NCI-H774 (cell line): ENCODE data around the gene RAB30.
"Not testable (repeated sequence)": the region's sequence is repeated elsewhere in the genome, so short reads cannot be mapped to it uniquely, and the experiment has no call there.

Source experiments
- DNase-seq: peaks from one replicate; lab custom pipeline; 2025; lab: John Stamatoyannopoulos, UW

Gene RAB30

DNA sequence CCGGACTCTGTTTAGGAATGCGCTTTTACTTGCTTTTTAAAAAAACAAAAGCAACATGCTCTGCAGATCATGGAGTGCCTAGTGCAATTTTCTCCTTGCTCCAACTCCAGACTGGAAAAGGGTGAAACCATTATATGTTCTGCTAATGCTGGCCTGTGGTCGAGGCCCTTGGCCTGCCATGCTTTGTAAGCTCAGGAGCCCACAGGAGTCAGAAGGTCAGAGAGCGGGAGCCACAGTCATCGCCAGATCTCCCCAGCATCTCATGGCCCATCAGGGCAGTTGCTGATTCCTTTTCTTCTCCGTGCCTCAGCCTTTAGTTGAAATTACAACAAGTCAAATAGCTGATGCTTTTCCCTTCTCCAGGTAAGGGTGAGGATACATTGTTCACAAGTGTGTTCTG, 89.8 kb downstream of the RAB30 start:
- DNase-seq, result no peak

DNA sequence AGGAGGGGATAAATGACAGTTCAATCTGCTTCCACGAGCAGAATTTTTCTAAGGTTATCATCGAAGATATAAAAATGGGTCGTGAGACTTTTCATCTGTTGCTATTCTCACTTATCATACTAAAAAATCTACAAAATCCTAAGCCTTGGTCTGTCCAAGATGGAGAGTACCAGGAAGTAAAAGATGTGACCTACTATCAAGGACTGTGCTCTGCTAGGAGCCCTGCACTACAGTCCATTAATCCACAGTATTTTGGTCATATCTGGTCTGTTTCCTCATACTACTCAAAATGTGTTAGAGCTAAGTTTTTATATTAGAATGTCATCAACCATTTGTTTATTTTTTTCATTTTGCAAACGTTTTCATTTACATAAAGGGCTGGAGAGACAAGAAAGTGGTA, 90.8 kb downstream of the RAB30 start:
- DNase-seq, result no peak

DNA sequence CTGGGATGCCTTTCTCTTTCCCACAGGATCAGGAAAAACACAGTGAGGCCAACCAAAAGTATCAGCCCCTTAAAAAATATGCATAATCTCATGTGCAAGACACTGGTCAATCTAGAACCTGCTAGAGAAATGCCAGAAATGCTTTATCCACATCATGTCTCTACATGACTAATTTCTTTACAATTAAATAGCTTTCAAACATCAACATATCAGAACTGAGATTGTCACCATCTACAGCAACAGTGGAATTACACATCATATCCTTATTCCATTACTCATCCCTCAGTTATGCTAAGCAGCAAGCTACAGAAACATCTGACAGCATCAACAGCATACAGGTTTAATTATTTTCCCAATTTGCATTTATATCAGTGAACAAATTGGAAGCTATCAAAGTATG, 91.4 kb downstream of the RAB30 start:
- DNase-seq, result no peak

DNA sequence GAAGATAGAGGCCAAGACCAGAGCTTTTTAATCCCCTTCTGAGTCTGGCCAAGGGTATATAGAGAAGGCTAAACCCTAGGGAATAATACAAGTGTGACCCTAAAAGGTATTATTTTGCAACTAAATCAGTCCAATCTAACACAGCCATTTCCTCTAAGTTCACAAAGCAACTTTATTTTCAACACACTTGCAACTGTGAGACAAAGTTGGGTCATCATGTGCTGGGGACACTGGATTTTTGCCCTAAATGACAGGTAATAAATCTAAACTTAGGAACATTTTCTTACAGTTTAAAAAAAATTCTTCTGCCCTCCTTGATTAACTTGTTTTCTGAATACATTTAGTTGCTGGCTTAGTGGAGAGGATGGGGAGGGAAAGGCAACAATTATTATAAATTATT, 91.9 kb downstream of the RAB30 start:
- no peak for DNase-seq

DNA sequence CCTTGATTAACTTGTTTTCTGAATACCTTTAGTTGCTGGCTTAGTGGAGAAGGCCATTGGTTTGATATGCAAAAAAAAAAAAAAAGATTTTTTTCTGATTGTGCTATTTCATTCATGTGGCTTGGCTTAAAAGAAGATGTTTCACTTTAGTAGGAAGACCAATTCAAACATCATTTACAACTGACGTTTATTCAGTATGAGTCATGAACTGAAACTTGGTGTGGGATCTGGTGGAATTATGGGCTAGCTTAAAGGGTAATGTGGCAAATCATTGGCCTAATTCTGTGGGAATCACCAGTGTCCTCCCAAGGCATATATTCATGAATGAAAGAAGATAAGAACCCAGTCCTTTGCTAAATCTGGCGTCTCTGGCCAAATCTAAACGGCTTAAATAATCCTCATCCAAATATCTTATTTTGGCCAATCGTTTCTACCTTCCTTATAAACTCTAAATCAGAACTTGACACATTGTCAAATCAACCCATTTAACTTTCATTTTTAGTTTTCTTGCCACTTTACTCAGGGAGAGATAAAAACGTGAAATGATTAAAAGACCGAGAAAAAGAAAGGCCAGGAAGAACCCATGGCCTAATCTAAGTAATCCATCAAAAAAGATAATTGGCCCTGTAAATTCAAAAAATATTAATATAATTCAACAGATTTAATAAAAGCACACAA, 93.1 kb downstream of the RAB30 start:
- DNase-seq, result no peak

DNA sequence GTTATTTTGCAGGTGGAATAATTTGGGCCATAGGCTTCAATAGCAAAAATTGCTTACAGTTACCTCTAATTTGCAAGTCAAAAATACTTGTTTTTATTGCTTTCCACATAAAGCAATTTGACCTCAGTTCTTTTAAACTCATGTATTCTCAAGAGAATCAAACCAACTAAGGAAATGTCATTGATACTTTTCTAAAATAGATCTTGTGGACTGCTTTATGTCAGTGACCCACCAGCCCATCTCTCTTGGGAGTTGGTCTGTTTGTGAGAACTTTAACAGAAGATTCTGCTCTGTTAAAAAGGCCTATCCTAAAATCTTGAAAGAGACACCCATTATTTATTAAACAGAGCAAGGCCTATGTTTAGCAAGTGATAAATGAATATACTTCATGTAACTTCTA, 94.9 kb downstream of the RAB30 start:
- no peak for DNase-seq

DNA sequence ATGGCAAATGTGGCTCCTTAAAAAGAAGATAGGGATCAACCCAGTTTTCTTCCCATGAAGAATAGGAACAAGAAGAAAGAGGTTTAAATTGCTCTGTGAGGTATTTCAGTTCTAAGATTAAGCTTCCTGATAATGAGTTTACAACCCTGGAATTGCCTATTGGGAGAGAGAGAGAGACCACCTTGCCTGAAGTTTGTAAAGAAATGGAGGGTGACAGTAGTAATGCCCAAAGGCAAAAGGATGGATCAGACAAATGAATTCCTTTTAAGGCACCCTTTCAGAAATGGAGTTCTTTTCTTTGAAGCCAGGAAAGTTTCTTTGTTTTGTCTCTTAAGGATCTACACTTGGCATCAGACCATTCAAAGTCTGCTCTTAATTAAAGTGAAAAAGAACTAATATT, 95.8 kb downstream of the RAB30 start:
- no peak for DNase-seq

DNA sequence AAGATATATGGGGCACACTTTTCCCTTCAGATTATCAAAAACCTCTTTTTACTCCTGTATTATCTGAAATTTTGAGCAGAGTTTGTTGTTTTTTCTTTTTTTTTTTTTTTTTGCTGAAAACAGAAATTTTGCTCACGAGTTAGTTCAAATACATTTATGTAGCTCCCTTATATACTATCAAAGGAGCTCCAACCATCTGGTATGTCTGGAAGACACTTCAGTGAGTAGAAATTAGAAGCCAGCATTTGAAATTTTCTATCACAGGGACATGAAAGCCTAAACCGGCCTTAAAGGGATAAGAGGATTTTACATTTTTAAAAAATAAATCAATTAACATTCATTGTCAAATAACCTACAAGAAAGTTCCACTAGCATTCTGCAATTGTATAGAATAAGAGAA, 96.8 kb downstream of the RAB30 start:
- no peak for DNase-seq

DNA sequence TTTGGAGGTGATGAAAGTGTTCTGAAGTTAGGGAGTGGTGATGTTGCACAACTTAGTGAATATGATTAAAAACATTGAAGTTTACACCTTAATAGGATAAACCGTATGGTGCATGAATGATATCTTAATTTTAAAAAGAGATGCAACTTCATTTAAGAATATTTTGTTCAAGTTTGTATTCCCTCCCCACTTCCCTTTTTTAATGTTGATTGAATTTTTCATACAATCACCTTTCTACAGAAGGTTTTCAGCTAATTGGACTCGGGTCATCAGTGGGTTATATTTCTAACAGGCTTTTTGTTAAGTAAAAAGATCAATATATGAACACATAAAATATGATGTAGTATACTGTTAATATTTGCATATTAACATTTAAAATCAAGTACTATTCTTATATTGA, 97.6 kb downstream of the RAB30 start:
- no peak for DNase-seq

DNA sequence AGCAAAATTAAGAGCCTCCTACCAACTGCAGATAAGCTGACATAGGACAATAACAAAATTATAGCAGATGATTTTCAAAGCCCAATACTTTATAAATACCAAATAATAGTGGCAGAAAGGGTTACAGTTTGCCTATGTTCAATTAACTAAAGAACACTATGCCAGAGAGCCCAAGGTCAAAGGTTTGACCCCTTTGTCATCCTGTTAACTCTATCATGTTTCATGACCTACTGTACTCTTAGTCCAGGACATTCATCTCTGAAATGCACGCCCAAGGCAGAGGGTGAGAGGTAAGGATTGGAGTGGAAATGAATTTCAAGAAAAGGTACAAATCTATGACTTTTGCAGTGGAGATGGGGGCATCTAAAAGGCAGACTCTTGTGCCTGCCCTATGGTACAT, 99.6 kb downstream of the RAB30 start:
- DNase-seq, result no peak

DNA sequence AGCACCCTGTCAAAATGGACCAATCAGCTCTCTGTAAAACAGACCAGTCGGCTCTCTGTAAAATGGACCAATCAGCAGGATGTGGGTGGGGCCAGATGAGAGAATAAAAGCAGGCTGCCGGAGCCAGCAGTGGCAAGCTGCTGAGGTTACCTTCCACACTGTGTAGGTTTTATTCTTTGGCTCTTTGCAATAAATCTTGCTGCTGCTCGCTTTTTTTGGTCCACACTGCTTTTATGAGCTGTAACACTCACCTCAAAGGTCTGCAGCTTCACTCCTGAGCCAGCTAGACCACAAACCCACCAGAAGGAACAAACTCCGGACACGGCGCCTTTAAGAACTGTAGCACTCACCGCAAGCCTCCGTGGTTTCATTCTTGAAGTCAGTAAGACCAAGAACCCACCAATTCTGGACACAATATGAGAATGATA, 100.2 kb downstream of the RAB30 start:
- DNase-seq, result not testable (repeated sequence)

DNA sequence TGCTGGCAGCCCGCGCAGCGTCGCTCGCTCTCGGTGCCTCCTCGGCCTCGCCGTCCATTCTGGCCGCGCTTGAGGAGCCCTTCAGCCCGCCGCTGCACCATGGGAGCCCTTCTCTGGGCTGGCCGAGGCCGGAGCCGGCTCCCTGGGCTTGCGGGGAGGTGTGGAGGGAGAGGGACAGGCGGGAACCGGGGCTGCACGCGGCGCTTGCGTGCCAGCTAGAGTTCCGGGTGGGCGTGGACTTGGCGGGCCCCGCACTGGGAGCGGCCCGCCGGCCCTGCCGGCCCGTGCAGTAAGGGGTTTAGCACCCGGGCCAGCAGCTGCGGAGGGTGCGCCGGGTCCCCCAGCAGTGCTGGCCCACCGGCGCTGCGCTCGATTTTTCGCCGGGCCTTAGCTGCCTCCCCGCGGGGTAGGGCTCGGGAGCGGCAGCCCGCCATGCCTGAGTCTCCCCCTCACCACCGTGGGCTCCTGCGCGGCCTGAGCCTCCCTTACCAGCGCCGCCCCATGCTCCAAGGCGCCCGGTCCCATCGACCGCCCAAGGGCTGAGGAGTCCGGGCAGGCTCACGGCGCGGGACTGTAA, 101.1 kb downstream of the RAB30 start:
- DNase-seq, result not testable (repeated sequence)

DNA sequence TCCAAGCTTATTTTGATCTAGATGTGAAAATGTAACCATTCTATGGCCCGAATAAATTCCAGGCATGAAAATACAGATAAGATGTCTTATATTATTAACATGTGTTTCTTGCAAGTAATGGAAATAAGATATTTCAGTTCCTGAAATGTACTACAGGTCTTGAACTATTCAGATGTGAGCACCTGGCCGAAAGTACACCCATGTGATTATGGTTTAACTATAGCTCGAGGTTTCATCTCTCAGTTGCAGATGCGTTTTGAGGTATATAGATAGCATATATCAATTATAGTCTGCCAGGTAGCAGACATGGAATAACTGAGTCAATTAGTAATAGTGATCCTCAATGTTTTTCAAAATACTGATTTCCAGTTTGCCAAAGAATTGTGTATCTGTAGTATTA, 101.9 kb downstream of the RAB30 start:
- DNase-seq, result no peak

DNA sequence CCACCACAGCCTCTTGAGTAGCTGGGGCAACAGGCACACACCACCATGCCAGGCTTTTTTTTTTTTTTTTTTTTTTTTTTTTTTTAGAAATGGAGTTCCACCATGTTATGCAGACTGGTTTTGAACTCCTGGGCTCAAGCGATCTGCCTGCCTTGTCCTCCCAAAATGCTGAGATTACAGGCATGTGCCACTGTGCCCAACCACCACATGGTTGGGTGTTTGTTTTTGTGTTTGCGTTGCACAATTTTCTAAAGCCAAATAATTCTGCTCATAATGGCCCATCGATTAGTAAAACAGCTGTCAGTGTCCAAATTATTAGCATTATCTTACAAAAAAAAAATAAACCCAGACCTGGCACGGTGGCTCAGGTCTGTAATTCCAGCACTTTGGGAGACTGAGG, 104.3 kb downstream of the RAB30 start:
- no peak for DNase-seq

DNA sequence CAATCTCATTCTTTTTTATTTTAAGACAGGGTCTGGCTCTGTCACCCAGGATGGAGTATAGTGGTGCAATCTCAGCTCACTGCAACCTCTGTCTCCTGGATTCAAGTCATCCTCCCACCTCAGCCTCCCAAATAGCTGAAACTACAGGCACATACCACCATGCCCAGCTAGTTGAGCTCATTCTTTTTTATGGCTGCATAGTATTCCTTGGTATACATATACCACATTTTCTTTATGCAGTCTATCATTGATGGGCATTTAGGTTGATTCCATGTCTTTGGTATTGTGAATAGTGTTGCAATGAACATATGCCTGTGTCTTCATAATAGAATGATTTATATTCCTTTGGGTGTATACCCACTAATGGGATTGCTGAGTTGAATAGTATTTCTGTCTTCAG, 109.7 kb downstream of the RAB30 start:
- DNase-seq, result not testable (repeated sequence)

DNA sequence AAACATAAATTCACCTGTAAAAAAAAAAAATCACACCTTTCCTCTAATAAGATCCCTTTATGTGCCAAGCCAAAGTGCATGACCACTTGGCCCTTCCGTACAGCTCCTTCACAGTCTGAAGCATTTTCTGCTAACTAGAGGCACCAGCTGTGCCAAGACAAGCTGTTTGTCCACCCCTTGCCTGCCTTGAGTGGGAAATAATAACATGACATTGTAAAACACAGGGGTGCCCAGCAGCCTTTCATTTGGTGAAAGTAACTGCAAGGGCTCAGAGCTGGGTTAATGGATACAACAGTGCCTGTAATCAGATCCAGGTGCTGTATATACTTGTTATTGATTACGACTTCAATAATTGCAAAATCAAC, 110.9 kb downstream of the RAB30 start:
- DNase-seq, result no peak

DNA sequence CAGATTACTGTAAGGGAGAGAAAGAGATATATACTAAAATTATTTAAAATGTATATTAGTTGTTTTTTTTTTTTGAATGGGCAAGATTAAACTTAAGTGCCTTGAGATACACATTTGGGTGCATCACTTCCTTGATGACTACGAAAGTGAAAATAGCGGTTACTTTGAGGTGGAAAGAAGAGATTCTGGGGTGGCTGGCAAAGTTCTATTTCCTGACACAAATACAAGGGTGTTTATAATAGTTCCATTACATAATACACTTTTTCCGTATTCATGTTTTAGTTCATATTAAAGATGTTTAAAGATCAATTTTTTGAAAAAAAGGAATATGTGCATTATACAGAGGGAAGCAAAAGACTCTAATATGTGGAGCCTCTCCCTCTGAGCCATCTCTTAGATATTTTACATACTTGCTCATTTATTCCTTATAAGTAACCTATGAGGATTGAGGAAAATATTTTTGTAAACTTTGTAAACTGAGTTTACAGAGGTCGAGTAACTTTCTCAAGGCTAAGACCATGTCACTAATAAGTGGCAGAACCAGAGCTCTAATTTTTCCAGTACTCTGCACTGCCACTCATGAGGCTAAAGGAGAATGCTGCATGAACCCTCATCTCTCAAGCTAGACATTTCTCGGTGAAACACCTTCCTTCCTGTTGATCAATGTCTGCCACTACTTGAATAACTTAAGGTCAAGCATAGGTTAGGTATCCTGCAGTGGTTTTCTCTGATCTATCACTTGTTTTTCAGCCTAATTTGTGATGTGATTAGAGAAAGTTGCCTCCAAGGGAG, 111.5 kb downstream of the RAB30 start:
- DNase-seq, result no peak

DNA sequence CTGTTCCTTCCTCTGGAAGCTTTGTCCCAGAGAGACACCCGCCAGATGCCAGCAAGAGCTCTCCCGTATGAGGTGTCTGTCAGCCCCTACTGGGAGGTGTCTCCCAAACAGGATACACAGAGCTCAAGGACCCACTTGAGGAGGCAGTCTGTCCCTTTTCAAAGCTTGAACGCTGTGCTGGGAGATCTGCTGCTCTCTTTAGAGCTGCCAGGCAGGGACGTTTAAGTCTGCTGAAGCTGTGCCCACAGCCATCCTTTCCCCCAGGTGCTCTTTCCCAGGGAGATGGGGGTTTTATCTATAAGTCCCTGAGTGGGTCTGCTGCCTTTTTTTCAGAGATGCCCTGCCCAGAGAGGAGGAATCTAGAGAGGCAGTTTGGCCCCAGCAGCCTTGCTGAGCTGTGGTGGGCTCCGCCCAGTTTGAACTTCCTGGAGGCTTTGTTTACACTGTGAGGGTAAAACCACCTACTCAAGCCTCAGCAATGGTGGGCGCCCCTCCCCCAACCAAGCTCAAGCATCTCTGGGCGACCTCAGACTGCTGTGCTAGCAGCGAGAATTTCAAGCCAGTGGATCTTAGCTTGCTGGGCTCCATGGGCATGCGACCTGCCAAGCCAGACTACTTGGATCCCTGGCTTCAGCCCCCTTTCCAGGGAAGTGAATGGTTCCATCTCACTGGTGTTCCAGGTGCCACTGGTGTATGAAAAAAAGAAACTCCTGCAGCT, 115.8 kb downstream of the RAB30 start:
- DNase-seq, result not testable (repeated sequence)

DNA sequence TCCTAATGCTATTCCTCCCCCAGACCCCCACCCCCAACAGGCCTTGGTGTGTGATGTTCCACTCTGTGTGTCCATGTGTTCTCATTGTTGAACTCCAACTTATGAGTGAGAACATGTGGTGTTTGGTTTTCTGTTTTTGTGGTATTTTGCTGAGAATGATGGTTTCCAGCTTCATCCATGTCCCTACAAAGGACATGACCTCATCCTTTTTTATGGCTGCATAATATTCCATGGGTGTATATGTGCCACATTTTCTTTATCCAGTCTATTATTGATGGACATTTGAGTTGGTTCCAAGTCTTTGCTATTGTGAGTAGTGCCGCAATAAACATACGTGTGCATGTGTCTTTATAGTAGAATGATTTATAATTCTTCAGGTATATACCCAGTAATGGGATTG, 121.2 kb downstream of the RAB30 start:
- not testable (repeated sequence) for DNase-seq

DNA sequence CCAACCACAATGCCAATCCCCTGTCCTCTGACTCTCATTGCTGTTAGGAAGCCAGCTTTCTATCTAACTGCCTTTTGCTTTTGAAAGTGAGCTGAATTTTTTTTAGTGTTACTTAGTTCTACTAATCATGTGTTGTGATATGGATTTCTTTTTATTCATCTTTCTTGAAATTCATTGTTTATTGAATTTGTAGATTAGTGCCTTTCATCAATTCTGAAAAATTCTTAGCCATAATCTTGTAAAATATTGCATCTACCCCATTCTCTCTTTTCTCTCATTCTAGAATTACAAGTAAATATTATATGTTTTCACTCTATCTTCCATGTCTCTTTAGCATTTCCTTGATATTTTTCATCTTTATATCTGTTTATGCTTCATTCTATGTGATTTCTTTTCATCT, 122.3 kb downstream of the RAB30 start:
- no peak for DNase-seq

DNA sequence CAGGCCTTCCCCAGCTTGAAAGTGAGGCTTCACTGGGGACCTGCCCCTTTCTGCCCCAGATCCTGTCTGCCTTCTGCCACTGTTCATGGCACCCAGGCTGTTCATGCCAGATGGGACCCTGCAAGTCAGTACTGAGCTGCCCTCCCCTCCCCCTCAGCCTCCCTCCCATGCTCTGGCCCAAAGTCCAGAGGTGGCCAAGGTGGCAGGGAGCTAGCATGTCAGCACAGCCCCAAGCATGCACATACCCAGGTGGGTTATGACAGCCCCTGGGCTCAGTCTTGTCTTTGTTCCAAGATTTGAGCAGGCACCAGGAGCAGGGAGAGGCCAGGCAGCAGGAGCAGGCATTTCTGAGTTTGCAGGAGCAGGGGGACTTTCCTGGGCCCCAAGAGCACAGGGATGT, 126.0 kb downstream of the RAB30 start:
- no peak for DNase-seq

DNA sequence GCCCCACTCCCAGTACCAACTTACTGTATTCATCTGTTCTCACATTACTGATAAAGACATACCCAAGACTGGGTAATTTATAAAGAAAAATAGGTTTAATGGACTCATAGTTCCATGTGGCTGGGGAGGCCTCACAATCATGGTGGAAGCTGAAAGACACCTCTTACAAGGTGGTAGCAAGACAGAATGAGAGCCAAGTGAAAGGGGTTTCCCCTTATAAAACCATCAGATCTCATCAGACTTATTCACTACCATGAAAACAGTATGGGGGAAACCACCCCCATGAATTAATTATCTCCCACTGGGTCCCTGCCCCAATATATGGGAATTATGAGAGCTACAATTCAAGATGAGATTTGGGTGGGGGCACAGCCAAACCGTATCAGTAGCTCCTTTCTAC, 126.7 kb downstream of the RAB30 start:
- DNase-seq, result not testable (repeated sequence)

DNA sequence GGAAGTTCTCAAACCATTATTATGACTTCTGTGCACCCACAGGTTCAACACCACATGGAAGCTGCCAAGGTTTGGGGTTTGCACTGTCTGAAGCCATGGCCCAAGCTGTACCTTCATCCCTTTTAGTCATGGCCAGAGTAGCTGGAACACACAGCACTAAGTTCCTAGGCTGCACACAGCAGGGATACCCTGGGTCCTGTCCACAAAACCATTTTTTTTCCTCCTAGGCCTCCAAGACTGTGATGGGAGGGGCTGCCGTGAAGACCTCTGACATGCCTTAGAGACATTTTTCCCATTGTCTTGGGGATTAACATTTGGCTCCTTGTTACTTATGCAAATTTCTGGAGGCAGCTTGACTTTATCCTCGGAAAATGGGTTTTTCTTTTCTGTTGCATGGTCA, 127.5 kb downstream of the RAB30 start:
- DNase-seq, result no peak
